ENCODE data around the gene DCLK2. TPM values are rescaled to one million over a fixed set of nuclear protein-coding genes. Genes with fewer than 3 reads are reported as not detected.
A peak's percentile ranks its signal among the peaks of the same experiment; 100 is the strongest.

DCLK2 gene
- total RNA-seq, 3 donors from 2014 or later: 3.0 to 11.8 (median 4.3) TPM

- H3K36me3 ChIP-seq (ENCODE audit: low read depth): no peaks in the 10 kb centered on the region
These were observed 190.2 kb downstream of the DCLK2 start for GRCh38 chr4:150268444-150268843.

GRCh38 chr4:150278206-150278605 is 200.0 kb downstream of the DCLK2 start:
- no peaks in the 10 kb centered on the region for H3K4me1 ChIP-seq (ENCODE audit: low read depth)
- H3K4me3 ChIP-seq: no peak overlapping the region
- no peaks in the 10 kb centered on the region for H3K36me3 ChIP-seq (ENCODE audit: low read depth)
- H3K9me3 ChIP-seq: peaks cover 3% of the 10 kb centered on the region
- ATAC-seq: no peak
- TF ChIP-seq CTCF (IDR thresholded peaks at IDR 0.05): no peak
- no peak for DNase-seq
- intact Hi-C loops (cut with DNase I, micrococcal nuclease): no loop called here

More at GRCh38 chr4:150268444-150268843, 190.2 kb downstream of the DCLK2 start:
- Histone ChIP-seq H3K9me3 (no peaks in the 10 kb centered on the region), H3K4me3 (no peak overlapping the region), H3K4me1 (ENCODE audit: low read depth) (no peaks in the 10 kb centered on the region)
- no peak for ATAC-seq
- no peak for DNase-seq
- TF ChIP-seq CTCF (IDR thresholded peaks at IDR 0.05): no peak
- intact Hi-C loops (cut with DNase I, micrococcal nuclease): no loop called here

- no peaks in the 10 kb centered on the region for H3K4me1 ChIP-seq (ENCODE audit: low read depth)
- ATAC-seq (peak; percentile 60), DNase-seq (no peak)
- H3K9me3 ChIP-seq: peaks cover 3% of the 10 kb centered on the region
- intact Hi-C loops (cut with DNase I, micrococcal nuclease): no loop called here
- H3K4me3 ChIP-seq: no peak overlapping the region
- H3K36me3 ChIP-seq (ENCODE audit: low read depth): no peaks in the 10 kb centered on the region
- TF ChIP-seq CTCF (IDR thresholded peaks at IDR 0.05): no peak
These were observed 202.0 kb downstream of the DCLK2 start for GRCh38 chr4:150280081-150280895.

GRCh38 chr4:150280975-150281374 is 202.7 kb downstream of the DCLK2 start:
- H3K36me3 ChIP-seq (ENCODE audit: low read depth): no peaks in the 10 kb centered on the region
- intact Hi-C loops (cut with DNase I, micrococcal nuclease): no loop called here

GRCh38 chr4:150283689-150284088 is 205.4 kb downstream of the DCLK2 start:
- no peak for DNase-seq
- ATAC-seq: no peak
- no peaks in the 10 kb centered on the region for H3K9me3 ChIP-seq
- H3K4me3 ChIP-seq: no peak overlapping the region
- intact Hi-C loops (cut with DNase I, micrococcal nuclease): no loop called here
- no peaks in the 10 kb centered on the region for H3K36me3 ChIP-seq (ENCODE audit: low read depth)
- no peaks in the 10 kb centered on the region for H3K4me1 ChIP-seq (ENCODE audit: low read depth)
- no peak for TF ChIP-seq CTCF (IDR thresholded peaks at IDR 0.05)

More at GRCh38 chr4:150280975-150281374, 202.7 kb downstream of the DCLK2 start:
- Histone ChIP-seq H3K4me1 (ENCODE audit: low read depth) (no peaks in the 10 kb centered on the region), H3K4me3 (no peak overlapping the region), H3K9me3 (peaks cover 3% of the 10 kb centered on the region)
- TF ChIP-seq CTCF (IDR thresholded peaks at IDR 0.05): no peak
- ATAC-seq (no peak), DNase-seq (no peak)

Measured in mucosa of descending colon (tissue), 3 donors.